ENCODE data around the gene LUC7L3.
"Not testable (repeated sequence)": the region's sequence is repeated elsewhere in the genome, so short reads cannot be mapped to it uniquely, and the experiment has no call there.

LUC7L3 gene

GRCh38 chr17:50779747-50780353 lies 60.4 kb downstream of the LUC7L3 start:
- no peak for FAIRE-seq

GRCh38 chr17:50781167-50781566 lies 61.8 kb downstream of the LUC7L3 start:
- FAIRE-seq (no peak), DNase-seq (ENCODE audit: low spot score) (no peak)

More at GRCh38 chr17:50779747-50780353, 60.4 kb downstream of the LUC7L3 start:
- DNase-seq (ENCODE audit: low spot score): no peak

GRCh38 chr17:50783193-50783660 lies 63.8 kb downstream of the LUC7L3 start:
- FAIRE-seq: no peak

GRCh38 chr17:50783905-50784304 lies 64.5 kb downstream of the LUC7L3 start:
- DNase-seq (ENCODE audit: low spot score) (no peak), FAIRE-seq (no peak)

More at GRCh38 chr17:50783193-50783660, 63.8 kb downstream of the LUC7L3 start:
- peak; percentile 94 for DNase-seq (ENCODE audit: low spot score)

- FAIRE-seq (no peak), DNase-seq (ENCODE audit: low spot score) (no peak)
These were observed 65.7 kb downstream of the LUC7L3 start for GRCh38 chr17:50785126-50785525.

GRCh38 chr17:50785946-50786570 lies 66.7 kb downstream of the LUC7L3 start:
- DNase-seq (ENCODE audit: low spot score): no peak
- no peak for FAIRE-seq

- DNase-seq (ENCODE audit: low spot score) (no peak), FAIRE-seq (no peak)
These were observed 67.7 kb downstream of the LUC7L3 start for GRCh38 chr17:50787106-50787505.

GRCh38 chr17:50790618-50791017 lies 71.2 kb downstream of the LUC7L3 start:
- FAIRE-seq: no peak
- no peak for DNase-seq (ENCODE audit: low spot score)

- no peak for FAIRE-seq
- DNase-seq (ENCODE audit: low spot score): no peak
These were observed 72.7 kb downstream of the LUC7L3 start for GRCh38 chr17:50792132-50792531.

- DNase-seq (ENCODE audit: low spot score): no peak
- no peak for FAIRE-seq
These were observed 73.6 kb downstream of the LUC7L3 start for GRCh38 chr17:50793007-50793406.

GRCh38 chr17:50794361-50794760 lies 75.0 kb downstream of the LUC7L3 start:
- no peak for FAIRE-seq
- no peak for DNase-seq (ENCODE audit: low spot score)

GRCh38 chr17:50797135-50797810 lies 77.9 kb downstream of the LUC7L3 start:
- FAIRE-seq: no peak
- no peak for DNase-seq (ENCODE audit: low spot score)

GRCh38 chr17:50798424-50799288 lies 79.3 kb downstream of the LUC7L3 start:
- DNase-seq (ENCODE audit: low spot score): no peak
- FAIRE-seq: no peak

- FAIRE-seq (no peak), DNase-seq (ENCODE audit: low spot score) (no peak)
These were observed 80.2 kb downstream of the LUC7L3 start for GRCh38 chr17:50799582-50799981.

- FAIRE-seq (no peak), DNase-seq (ENCODE audit: low spot score) (no peak)
These were observed 80.8 kb downstream of the LUC7L3 start for GRCh38 chr17:50800196-50800700.

- FAIRE-seq: no peak
- DNase-seq (ENCODE audit: low spot score): no peak
These were observed 83.5 kb downstream of the LUC7L3 start for GRCh38 chr17:50802609-50803571.

GRCh38 chr17:50803676-50804075 lies 84.3 kb downstream of the LUC7L3 start:
- no peak for FAIRE-seq
- no peak for DNase-seq (ENCODE audit: low spot score)

GRCh38 chr17:50804749-50805475 lies 85.5 kb downstream of the LUC7L3 start:
- not testable (repeated sequence) for DNase-seq (ENCODE audit: low spot score); FAIRE-seq

- DNase-seq (ENCODE audit: low spot score) (no peak), FAIRE-seq (no peak)
These were observed 86.1 kb downstream of the LUC7L3 start for GRCh38 chr17:50805486-50805885.
